Large intestine (tissue), 3 donors: Measurements from ENCODE around the gene APBA1. TPM values are rescaled to one million over a fixed set of nuclear protein-coding genes. Genes with fewer than 3 reads are reported as not detected.

Source experiments
- DNase-seq, 2 donors: peaks; one replicate each; pipeline versions ENCODE4 v3.0.0 to v3.0.0-alpha.2; 2013
- H3K27ac ChIP-seq: one replicate; pipeline ENCODE4 v1.5.1; 2013; ENCODE audit warnings: low read length
- H3K27me3 ChIP-seq: 2 replicates; pipeline ENCODE4 v1.6.1; 2013; ENCODE audit warnings: low read length; ENCODE audit not compliant: control insufficient read depth, insufficient read depth
- H3K36me3 ChIP-seq: 2 replicates; pipeline ENCODE4 v1.6.1; 2013; ENCODE audit warnings: low read length; ENCODE audit not compliant: control insufficient read depth, insufficient read depth
- H3K4me1 ChIP-seq: one replicate; pipeline ENCODE4 v1.6.1; 2013; ENCODE audit warnings: low read length; ENCODE audit not compliant: control insufficient read depth, insufficient read depth
- H3K4me3 ChIP-seq: one replicate; pipeline ENCODE4 v1.5.1; 2013; ENCODE audit warnings: low read length
- H3K9me3 ChIP-seq: one replicate; pipeline ENCODE4 v1.6.1; 2013; ENCODE audit warnings: mild to moderate bottlenecking, low read depth, low read length, moderate library complexity; ENCODE audit not compliant: control insufficient read depth
- WGBS: methylation state at CpG from one replicate; pipeline ENCODE4 v1.1.5; 2013; ENCODE audit warnings: low lambda C conversion rate; ENCODE audit not compliant: insufficient coverage; 5-methylcytosine and 5-hydroxymethylcytosine counted together
- polyA plus RNA-seq: library from polyadenylated mRNA; unstranded; fragments of 120-200 nt; gene quantifications from one replicate; pipeline ENCODE4 v1.2.1, GENCODE V29; 2013

Gene APBA1
- polyA plus RNA-seq, 1 donor, result 7.4 TPM

GRCh38 chr9:69658987-69659675 is 13.0 kb downstream of the APBA1 start:
- peaks cover 4% of the 10 kb centered on the region for H3K27me3 ChIP-seq
- no peaks in the 10 kb centered on the region for H3K36me3 ChIP-seq
- peaks cover 3% of the 10 kb centered on the region for H3K4me1 ChIP-seq
- no peaks in the 10 kb centered on the region for H3K9me3 ChIP-seq
- no peak overlapping the region for H3K27ac ChIP-seq
- no CpG with 5 or more reads among the region's 3 CpGs for WGBS
- no peak overlapping the region for H3K4me3 ChIP-seq
- DNase-seq, result no peak

DNA sequence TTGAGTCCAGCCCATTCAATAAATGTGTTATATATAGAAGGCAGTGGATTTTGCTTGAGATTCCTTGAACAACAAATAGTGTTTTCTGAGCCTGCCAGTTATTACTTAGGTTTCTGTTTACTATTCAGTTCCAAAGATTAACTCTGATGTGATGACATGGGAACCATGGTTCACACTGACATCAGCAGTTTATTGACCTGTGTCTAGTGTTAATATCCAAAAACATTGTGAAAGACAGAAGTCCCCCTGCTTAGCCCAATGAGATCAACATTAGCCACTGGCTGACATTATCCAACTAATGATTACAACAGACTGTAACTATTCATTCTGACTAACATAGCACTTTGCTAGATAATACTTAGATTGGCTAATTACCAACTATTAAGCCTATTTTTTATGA is 14.9 kb downstream of the APBA1 start:
- Histone ChIP-seq H3K4me1 (no peaks in the 10 kb centered on the region), H3K4me3 (no peak overlapping the region), H3K36me3 (no peaks in the 10 kb centered on the region), H3K9me3 (no peaks in the 10 kb centered on the region), H3K27ac (no peak overlapping the region), H3K27me3 (peaks cover 4% of the 10 kb centered on the region)
- DNase-seq, result peak in 1 of 2 donors; percentile 36

DNA sequence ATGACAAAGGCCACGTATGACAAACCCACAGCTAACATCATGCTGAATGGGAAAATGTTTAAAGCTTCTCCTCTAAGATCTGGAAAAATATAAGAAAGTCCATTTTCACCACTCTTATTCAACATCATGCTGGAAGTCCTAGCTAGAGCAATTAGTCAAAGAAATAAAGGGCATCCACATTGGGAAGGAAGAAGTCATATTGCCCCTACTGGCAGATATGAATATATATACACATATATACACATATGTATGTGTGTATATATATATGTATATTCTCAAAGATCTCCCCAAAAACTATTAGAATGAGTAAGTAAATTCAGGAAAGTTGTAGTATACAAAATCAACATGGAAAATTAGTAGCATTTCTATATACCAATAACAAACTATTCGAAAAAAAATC is 17.1 kb downstream of the APBA1 start:
- Histone ChIP-seq H3K4me1 (no peaks in the 10 kb centered on the region), H3K9me3 (no peaks in the 10 kb centered on the region), H3K36me3 (no peaks in the 10 kb centered on the region), H3K27me3 (peaks cover 2% of the 10 kb centered on the region), H3K4me3 (no peak overlapping the region), H3K27ac (no peak overlapping the region)
- WGBS, result 100% methylated on average over 1 of the region's 2 CpGs
- no peak for DNase-seq

GRCh38 chr9:69653261-69653660 is 18.9 kb downstream of the APBA1 start:
- Histone ChIP-seq H3K27ac (no peak overlapping the region), H3K4me3 (no peak overlapping the region), H3K4me1 (no peaks in the 10 kb centered on the region), H3K9me3 (no peaks in the 10 kb centered on the region), H3K36me3 (no peaks in the 10 kb centered on the region), H3K27me3 (no peaks in the 10 kb centered on the region)
- no peak for DNase-seq
- no CpG with 5 or more reads among the region's 1 CpG for WGBS

DNA sequence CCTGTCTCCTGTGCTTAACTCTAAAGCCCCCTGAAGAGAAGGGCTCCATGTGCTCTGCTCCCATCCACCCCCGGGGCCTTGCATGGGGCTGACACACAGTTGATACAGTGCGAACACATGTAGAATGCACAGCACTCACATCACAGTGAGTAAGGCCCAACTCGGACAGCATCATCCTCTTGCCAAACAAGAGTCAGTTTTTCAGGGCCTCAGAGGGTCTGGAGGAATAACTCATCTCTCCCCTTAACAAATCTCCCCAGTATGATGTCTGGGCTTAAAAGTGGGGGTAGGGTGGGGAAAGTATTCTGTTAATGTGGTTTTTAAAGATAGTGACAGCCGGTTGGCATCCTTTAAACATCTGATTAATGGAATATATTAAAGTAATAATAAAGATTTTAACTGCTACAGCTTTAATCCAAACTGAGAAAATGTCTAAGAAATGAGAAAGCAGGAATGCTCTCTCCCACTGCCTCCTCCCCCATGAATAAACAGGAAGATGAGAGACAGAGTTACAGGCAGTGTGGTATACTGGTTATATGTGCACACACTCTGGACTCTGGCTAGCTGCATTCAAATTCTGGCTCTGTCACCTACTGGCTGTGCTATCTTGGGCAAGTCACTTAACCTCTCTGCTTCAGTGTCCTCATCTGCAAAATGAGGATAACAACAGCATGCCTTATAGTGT is 22.5 kb downstream of the APBA1 start:
- H3K27ac ChIP-seq, result no peak overlapping the region
- 60% methylated on average over 1 of the region's 4 CpGs for WGBS
- H3K9me3 ChIP-seq, result no peaks in the 10 kb centered on the region
- no peaks in the 10 kb centered on the region for H3K27me3 ChIP-seq
- H3K4me1 ChIP-seq, result no peaks in the 10 kb centered on the region
- no peak overlapping the region for H3K4me3 ChIP-seq
- DNase-seq, result peak in 1 of 2 donors; percentile 14
- no peaks in the 10 kb centered on the region for H3K36me3 ChIP-seq

DNA sequence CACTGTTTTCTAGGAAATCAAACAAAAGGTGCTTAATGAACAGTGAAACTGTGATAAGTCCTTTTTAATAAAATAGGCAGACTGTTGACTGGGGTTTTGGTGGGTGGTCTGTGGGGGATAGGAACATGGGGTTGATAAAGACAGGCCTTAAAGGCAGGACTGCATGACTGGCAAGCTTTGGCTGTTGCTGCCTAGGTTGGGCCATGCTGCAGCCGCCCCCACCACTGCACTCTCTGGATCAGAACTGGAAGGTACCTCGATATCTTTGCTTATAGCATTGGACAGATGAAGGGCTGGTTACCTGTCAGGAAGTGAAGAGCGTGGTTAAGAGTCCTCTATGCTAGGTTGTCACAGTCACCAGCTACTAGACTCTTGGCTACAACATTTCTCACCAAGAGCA is 24.4 kb downstream of the APBA1 start:
- WGBS, result no CpG with 5 or more reads among the region's 3 CpGs
- Histone ChIP-seq H3K9me3 (no peaks in the 10 kb centered on the region), H3K36me3 (no peaks in the 10 kb centered on the region), H3K4me1 (no peaks in the 10 kb centered on the region), H3K4me3 (no peak overlapping the region), H3K27me3 (no peaks in the 10 kb centered on the region), H3K27ac (no peak overlapping the region)
- DNase-seq, result no peak

GRCh38 chr9:69646810-69647209 is 25.4 kb downstream of the APBA1 start:
- H3K27ac ChIP-seq, result no peak overlapping the region
- no peak for DNase-seq
- WGBS, result no CpG with 5 or more reads among the region's 3 CpGs
- H3K36me3 ChIP-seq, result no peaks in the 10 kb centered on the region
- H3K27me3 ChIP-seq, result no peaks in the 10 kb centered on the region
- H3K4me1 ChIP-seq, result no peaks in the 10 kb centered on the region
- H3K9me3 ChIP-seq, result no peaks in the 10 kb centered on the region
- no peak overlapping the region for H3K4me3 ChIP-seq

GRCh38 chr9:69645488-69645887 is 26.7 kb downstream of the APBA1 start:
- 75% methylated on average over 2 of the region's 10 CpGs for WGBS
- no peak overlapping the region for H3K27ac ChIP-seq
- DNase-seq, result no peak
- no peaks in the 10 kb centered on the region for H3K9me3 ChIP-seq
- H3K27me3 ChIP-seq, result no peaks in the 10 kb centered on the region
- H3K4me3 ChIP-seq, result no peak overlapping the region
- H3K36me3 ChIP-seq, result no peaks in the 10 kb centered on the region
- H3K4me1 ChIP-seq, result no peaks in the 10 kb centered on the region

GRCh38 chr9:69643098-69643497 is 29.1 kb downstream of the APBA1 start:
- no peaks in the 10 kb centered on the region for H3K27me3 ChIP-seq
- no peaks in the 10 kb centered on the region for H3K9me3 ChIP-seq
- H3K27ac ChIP-seq, result no peak overlapping the region
- WGBS, result no CpG with 5 or more reads among the region's 1 CpG
- H3K36me3 ChIP-seq, result no peaks in the 10 kb centered on the region
- no peaks in the 10 kb centered on the region for H3K4me1 ChIP-seq
- DNase-seq, result no peak
- no peak overlapping the region for H3K4me3 ChIP-seq

DNA sequence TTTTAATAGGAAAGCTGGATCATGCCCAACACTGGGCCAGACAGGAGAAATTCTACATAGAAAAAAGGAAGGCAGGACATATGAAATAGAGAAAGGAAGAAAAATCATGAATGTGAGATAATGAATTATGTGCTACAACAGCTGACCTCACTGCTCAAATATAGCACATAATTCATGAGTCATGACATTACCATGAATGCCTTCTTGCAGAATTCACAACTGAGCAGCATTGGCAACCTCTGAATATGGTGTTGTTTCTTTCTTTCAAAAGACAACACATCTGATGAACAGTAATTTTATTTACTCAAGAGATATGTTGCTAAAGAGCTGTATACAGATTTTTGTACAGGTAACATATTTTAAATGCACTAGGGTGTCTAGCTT is 34.4 kb downstream of the APBA1 start:
- H3K27ac ChIP-seq, result no peak overlapping the region
- no peaks in the 10 kb centered on the region for H3K27me3 ChIP-seq
- H3K9me3 ChIP-seq, result no peaks in the 10 kb centered on the region
- H3K36me3 ChIP-seq, result no peaks in the 10 kb centered on the region
- H3K4me3 ChIP-seq, result no peak overlapping the region
- no peaks in the 10 kb centered on the region for H3K4me1 ChIP-seq
- no peak for DNase-seq

GRCh38 chr9:69637193-69637816 is 34.9 kb downstream of the APBA1 start:
- Histone ChIP-seq H3K4me3 (no peak overlapping the region), H3K4me1 (no peaks in the 10 kb centered on the region), H3K27me3 (no peaks in the 10 kb centered on the region), H3K36me3 (no peaks in the 10 kb centered on the region), H3K9me3 (no peaks in the 10 kb centered on the region), H3K27ac (no peak overlapping the region)
- 80% methylated on average over 1 of the region's 2 CpGs for WGBS
- no peak for DNase-seq
